WI38 (cell line): ENCODE measurements around the gene STX5.
A peak's percentile ranks its signal among the peaks of the same experiment; 100 is the strongest.

ENCODE experiments used
- H3K4me3 ChIP-seq: 2 replicates; pipeline ENCODE4 v1.5.1; 2011; ENCODE audit warnings: low read depth, mild to moderate bottlenecking, control low read depth, low read length
- CTCF ChIP-seq: IDR thresholded peaks from 2 replicates; pipeline ENCODE4 v1.5.1; 2012; ENCODE audit warnings: low read depth, mild to moderate bottlenecking, control low read depth, low read length

STX5 gene

GRCh38 chr11:62842171-62842741 is 10.4 kb upstream of the STX5 start:
- no peak for TF ChIP-seq CTCF
- H3K4me3 ChIP-seq = peak overlapping the region; percentile 37

GRCh38 chr11:62841361-62842170 is 9.7 kb upstream of the STX5 start:
- peak overlapping the region; percentile 37 for H3K4me3 ChIP-seq
- TF ChIP-seq CTCF = no peak

- H3K4me3 ChIP-seq = peak overlapping the region; percentile 93
These were observed 9.0 kb upstream of the STX5 start for GRCh38 chr11:62840721-62841360.

- H3K4me3 ChIP-seq = peak within 1 kb of the TSS; percentile 93
These were observed 7.4 kb upstream of the STX5 start, which contains the start of gene WDR74 for GRCh38 chr11:62839050-62839945. Gene WDR74 (minus strand): TSS chr11:62839590. CDS start chr11:62839570, 20 bp downstream.

GRCh38 chr11:62835336-62835735 is 3.5 kb upstream of the STX5 start:
- no peak for TF ChIP-seq CTCF
- H3K4me3 ChIP-seq = no peak overlapping the region

More at GRCh38 chr11:62839050-62839945, 7.4 kb upstream of the STX5 start, which contains the start of gene WDR74:
- TF ChIP-seq CTCF = no peak

GRCh38 chr11:62832336-62833234 is 734 bp upstream of the STX5 start, which contains the start of gene TEX54:
Gene TEX54 (minus strand): TSS chr11:62832841.
- peak within 1 kb of the TSS; percentile 82 for H3K4me3 ChIP-seq
- TF ChIP-seq CTCF = no peak
